HG03139 (cell line): Measurements from ENCODE around the gene RBMS3.
"Not testable (repeated sequence)": the region's sequence is repeated elsewhere in the genome, so short reads cannot be mapped to it uniquely, and the experiment has no call there.

Experiments
- ATAC-seq: cut with Tn5 transposase; IDR thresholded peaks from one replicate; pipeline ENCODE4 v1.9.1; 2021; ENCODE audit not compliant: unreplicated experiment

The RBMS3 gene

DNA sequence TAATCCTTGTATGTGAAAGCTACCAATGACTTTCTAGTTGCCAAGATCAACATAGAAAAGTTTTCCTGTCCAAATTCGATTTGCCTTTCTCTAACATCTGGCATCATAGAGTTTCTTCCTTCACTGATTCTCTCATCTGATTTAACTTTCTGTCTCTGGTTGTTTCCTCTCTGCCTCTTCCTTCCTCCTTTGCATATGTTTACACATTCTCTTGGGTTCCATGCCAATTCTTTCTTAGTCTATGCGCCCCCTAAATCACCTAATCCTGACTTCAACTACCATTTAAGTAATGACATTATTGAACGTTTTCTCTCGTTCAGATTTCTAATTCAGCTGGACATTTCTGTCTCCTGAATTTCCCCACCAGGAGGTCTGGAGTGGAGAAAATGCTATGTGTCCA, 763.6 kb downstream of the RBMS3 start:
- no peak for ATAC-seq

DNA sequence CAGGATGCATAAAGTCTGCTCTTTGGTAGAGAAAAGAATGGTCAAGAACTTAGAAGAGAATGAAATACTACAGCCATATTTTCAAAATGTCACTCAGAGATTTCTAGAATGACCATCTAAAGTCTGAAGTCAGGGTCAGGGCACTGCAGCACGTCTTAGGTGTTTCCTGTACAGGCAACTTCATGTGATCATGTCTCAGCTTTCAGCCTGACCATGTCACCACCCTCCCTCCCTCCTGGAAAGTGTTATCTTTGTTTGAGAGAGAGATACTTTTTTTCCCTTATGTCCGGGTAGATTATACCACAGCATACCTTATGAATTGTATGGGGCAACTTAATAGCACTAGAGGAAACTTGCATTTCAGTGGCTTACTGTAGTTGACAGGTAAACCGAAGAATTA, 767.6 kb downstream of the RBMS3 start:
- ATAC-seq, result no peak

DNA sequence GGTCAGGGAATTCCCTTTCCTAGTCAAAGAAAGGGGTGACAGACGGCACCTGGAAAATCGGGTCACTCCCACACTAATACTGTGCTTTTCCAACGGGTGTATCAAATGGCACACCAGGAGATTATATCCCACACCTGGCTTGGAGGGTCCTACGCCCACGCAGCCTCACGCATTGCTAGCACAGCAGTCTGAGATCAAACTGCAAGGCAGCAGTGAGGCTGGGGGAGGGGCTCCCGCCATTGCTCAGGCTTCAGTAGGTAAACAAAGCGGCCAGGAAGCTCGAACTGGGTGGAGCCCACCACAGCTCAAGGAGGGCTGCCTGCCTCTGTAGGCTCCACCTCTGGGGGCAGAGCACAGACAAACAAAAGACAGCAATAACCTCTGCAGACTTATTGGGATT, 769.2 kb downstream of the RBMS3 start:
- ATAC-seq, result not testable (repeated sequence)

DNA sequence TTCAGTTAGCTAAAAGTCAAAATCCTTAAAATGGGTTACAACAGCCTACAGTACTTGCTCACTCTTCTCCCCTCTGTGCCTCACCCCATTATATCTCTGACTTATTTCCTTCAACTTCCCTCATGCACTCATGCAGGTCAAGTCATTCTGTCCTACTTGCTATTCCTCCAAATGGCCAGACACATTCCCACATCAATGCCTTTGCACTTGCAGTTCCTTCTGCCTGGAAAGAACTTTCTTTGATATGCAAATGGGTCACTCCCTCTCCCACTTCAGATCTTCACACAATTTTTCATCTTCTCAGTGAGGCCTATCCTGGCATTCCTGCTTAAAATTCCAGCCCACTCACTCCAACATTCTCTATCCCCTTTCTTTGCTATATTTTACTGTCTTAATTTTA, 778.4 kb downstream of the RBMS3 start:
- no peak for ATAC-seq
